Superior temporal gyrus (tissue), 1 donor: ENCODE data around the gene USP8.
A peak's percentile ranks its signal among the peaks of the same experiment; 100 is the strongest.
"Not testable (repeated sequence)": the region's sequence is repeated elsewhere in the genome, so short reads cannot be mapped to it uniquely, and the experiment has no call there.

Experiments
- DNase-seq: peaks from one replicate; pipeline ENCODE4 v3.0.0-alpha.2; 2016; ENCODE audit errors: extremely low spot score

Gene USP8

DNA sequence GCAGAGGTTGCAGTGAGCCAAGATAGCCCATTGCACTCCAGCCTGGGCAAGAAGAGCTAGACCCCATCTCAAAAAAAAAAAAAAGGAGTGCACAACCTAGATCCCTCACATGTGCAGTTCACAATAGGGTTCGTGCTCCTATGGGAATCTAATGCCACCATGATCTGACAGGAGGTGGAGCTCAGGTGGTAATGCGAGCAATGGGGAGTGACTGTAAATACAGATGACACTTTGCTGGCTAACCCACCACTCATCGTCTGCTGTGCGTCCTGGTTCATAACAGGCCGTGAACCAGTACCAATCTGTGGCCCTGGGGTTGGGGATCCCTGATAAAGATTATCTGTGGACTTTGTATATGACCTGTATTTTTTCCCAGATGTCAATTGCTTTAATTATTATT lies 16.7 kb downstream of the USP8 start:
- no peak for DNase-seq

GRCh38 chr15:50452927-50453326 lies 28.7 kb downstream of the USP8 start:
- DNase-seq = no peak

DNA sequence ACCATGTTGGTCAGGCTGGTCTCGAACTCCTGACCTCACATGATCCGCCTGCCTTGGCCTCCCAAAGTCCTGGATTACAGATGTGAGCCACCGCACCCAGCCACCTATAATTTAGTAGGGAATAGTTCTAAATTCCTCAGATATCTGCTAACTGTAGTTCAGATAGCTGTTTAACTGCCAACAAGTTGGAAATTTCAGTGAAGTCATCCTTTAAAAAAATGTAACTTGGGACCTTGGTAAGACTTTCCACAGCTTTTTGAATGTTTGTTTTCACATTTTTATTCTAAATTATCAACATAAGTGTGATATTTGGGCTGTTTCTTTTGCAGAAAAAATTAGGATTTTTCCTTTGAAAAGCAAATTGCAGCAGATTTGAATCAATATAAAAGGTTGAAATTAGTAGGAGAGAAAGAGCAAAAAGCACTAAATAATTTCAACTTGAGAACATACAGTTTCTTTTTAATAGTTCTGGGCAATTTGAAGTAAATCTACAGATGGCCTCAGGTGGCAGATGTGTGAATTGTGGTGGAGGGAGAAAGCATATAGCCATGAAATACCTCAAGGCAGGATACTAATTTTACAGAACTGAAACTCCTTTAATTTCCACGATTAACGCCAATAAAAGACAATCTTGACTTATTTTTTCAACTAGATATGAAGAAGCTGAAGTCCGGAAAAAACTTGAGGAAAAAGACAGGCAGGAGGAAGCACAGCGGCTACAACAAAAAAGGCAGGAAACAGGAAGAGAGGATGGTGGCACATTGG lies 34.3 kb downstream of the USP8 start:
- DNase-seq = no peak

- DNase-seq = peak; percentile 19
Measured at GRCh38 chr15:50463423-50464358, 39.5 kb downstream of the USP8 start.

- no peak for DNase-seq
Measured at GRCh38 chr15:50471072-50471471, 46.9 kb downstream of the USP8 start.

DNA sequence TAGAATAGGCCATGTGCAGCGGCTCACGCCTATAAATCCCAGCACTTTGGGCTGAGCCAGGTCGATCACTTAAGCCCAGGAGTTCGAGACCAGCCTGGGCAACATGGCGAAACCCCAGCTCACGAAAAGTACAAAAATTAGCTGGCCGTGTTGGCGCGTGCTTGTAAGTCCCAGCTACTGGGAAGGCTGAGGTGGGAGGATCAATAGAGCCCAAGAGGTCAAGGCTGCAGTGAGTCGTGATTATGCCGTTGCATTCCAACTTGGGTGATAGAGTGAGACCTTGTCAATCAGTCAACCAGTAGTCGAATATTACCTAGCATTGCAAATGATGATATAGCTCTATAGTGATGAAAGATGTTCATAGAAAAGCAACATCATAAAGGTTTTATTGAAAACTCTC lies 51.9 kb downstream of the USP8 start:
- DNase-seq = no peak

DNA sequence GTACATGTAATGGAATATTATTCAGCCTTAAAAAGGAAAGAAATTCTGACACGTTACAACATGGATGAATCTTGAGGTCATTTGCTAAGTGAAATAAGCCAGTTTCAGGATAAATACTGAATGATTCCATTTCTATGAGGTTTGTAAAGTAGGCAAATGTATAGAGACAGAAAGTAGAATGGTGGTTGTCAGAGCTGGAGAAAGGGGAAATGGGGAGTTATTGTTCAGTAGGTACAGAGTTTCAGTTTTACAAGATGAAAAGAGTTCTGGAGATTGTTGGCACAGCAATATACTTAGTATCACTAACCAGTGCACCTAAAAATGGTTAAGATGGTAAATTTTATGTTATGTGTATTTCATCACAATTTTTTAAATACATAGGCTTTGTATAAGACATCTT lies 60.6 kb downstream of the USP8 start:
- DNase-seq = no peak

DNA sequence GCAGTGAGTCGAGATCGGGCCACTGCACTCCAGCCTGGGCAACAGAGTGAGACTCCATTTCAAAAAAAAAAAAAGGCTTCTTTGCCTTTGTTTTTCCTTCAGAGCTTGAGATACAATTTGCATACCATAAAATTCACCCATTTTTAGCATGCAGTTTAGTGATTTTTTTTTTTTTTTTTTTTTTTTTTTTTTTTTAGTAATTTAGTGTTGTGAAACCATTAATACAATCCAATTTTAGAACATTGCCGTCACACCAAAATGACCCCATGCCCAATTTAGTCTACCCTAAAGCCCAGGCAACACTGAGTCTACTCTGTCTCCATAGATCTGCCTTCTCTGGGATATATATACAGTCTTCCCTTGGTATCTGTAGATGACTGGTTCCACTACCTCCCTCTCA lies 61.2 kb downstream of the USP8 start:
- no peak for DNase-seq

GRCh38 chr15:50487287-50487686 lies 63.1 kb downstream of the USP8 start:
- DNase-seq = no peak

DNA sequence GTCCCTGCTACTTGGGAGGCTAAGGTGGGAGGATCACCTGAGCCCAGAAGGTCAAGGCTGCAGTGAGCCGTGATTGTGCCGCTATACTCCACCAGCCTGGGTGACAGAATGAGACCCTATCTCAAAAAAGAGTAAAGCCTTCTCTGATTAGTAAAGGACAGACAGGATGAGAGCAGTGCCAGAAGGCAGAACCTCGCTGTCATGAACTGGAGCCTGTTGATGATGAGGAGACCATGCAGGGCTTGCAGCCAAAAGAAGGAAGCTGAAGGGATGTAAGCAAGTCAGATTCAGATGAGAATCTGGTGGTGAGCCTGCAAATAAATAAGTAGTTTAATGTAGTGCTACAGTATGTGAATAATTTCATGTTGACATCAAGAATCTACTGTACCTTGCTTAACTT lies 69.4 kb downstream of the USP8 start:
- DNase-seq = no peak

GRCh38 chr15:50494547-50494946 lies 70.3 kb downstream of the USP8 start:
- not testable (repeated sequence) for DNase-seq

DNA sequence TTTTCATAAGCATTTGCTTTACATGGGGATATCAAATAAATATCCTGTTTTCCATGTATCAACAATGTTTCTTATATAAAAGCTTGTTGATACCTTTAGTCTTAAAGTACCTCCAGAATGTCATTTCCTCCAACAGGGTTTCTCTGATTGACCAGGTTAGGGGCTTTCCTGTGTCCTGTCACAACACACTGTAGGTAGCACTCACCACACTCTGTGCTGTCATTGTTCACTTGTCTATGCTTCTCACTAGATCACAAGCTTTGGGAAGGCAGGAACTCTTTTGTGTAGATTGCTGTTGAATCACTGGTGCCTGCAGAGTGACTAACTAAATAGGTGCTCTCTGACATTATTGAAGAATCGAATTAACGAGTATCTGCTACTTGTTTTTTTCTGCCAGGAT lies 72.5 kb downstream of the USP8 start:
- no peak for DNase-seq

GRCh38 chr15:50500352-50500751 lies 76.1 kb downstream of the USP8 start:
- no peak for DNase-seq

- DNase-seq = no peak
Measured at GRCh38 chr15:50501815-50502214, 77.6 kb downstream of the USP8 start.

DNA sequence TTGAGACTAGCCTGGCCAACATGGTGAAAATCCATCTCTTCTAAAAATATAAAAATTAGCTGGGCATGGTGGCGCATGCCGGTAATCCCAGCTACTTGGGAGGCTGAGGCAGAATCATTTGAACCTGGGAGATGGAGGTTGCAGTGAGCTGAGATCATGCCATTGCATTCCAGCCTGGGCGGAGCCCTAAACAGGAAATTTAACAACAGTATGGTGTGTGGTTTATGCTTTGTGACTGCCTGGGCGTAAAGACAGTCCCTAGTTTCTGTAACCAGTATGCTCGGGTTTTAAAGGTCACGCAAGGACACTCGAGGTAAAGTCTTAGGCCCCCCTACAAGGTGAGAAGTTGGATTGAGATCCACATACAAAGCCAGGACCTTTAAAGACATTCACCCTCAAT lies 78.9 kb downstream of the USP8 start:
- no peak for DNase-seq

GRCh38 chr15:50505656-50506055 lies 81.5 kb downstream of the USP8 start:
- DNase-seq = not testable (repeated sequence)

- no peak for DNase-seq
Measured at GRCh38 chr15:50506121-50506520, 81.9 kb downstream of the USP8 start.

DNA sequence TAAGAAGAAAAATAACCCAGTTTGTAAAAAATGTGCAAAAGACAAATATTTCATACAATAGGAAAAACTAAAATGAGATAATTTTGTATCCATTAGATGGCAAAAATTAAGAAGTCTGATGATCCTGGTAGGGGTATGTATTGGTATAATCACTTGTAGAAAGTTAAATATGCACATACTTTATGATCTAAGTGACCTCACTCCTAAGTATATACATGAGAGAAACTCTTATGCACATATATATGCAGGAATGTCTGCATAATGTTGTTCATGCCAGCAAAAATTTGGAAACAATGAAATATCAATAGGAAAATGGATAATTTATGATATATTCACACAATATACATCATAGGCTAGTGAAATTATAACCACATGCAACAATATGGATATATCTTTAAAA lies 88.8 kb downstream of the USP8 start:
- no peak for DNase-seq

DNA sequence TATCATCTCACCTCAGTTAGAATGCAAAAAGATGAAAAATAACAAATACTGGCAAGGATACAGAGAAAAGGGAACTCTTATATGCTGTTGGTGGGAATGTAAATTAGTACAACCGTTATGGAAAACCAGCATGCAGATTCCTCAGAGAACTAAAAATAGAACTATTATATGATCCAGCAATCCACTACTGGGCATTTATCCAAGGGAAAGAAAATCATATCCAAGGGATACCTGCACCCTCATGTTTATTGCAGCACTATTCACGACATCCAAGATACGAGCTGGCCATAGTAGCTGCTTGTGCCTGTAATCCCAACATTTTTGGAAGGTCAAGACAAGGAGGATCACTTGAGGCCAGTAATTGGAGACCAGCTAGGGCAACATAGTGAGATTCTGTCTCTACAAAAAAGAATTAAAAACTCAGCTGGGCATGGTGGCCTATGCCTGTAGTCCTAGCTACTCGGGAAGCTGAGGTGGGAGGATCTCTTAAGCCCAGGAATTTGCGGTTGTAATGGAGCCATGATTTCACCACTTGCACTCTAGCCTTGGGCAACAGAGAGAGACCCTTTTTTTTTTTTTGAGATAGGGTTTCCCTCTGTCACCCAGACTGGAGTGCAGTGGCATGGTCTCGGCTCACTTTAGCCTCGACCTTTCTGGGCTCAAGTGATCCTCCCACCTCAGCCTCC lies 95.7 kb downstream of the USP8 start:
- no peak for DNase-seq

- DNase-seq = no peak
Measured at GRCh38 chr15:50523851-50524251, 99.6 kb downstream of the USP8 start.

DNA sequence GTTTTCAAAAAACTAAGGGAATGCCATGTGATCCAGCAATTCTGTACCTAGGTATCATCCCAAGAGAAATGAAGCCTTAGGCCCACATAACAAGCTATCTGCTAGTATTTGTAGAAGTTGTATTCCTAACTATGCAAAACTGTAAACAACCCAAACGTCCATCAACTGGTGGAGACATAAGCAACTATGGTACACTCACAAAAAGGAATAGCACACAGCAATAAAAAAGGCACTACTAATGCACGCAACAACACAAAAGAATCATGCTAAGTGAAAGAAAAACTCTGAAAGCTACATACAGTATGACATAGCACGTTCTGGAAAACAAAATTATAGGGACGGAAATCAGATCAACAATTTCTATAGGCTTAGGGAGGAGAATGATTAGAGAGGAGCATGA lies 107.0 kb downstream of the USP8 start:
- DNase-seq = no peak

DNA sequence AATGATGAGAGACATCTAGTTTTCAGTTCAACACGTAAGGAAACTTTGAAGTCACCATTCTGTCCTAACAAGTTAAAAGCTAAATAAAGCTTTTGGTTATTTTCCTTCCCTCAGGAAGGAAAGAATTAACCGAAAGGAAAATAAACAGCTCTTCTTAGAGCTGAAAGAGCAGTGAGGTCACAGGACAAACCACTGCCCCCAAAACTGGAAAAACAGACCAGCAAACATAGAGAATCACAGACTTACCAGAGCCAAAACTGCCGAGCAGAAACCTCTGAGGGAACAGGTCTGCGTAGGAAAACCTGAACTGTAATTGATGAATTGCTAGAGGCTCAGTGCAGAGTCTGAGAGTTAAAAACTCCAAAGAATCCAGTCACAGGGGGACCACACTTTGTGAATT lies 107.6 kb downstream of the USP8 start:
- no peak for DNase-seq

DNA sequence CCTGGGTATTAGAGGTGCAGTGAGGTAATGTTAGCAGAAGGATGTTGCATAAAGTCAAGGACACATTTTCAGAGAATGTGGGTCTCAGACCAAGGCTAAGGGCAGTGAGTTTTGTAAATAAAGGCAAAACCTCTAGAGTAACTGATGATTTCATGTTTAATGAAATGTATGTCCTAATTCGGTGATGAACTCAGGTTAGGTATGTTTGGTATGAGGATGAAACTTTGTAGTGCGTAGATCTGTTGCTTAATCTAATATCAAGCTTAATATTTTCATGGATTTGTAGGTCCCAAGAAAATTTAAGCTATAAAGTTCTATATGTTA lies 118.6 kb downstream of the USP8 start:
- DNase-seq = no peak
